WERI-Rb-1 (cell line): Measurements from ENCODE around the gene HEBP2.
A peak's percentile ranks its signal among the peaks of the same experiment; 100 is the strongest.
"Not testable (repeated sequence)": the region's sequence is repeated elsewhere in the genome, so short reads cannot be mapped to it uniquely, and the experiment has no call there.

Experiments
- DNase-seq: peaks from one replicate; pipeline ENCODE4 v3.0.0-alpha.2; 2020
- H3K27ac ChIP-seq: fragments of 250-450 bp; sonication (Bioruptor Pico); 2 replicates; pipeline ENCODE4 v1.5.1; 2020; ENCODE audit warnings: mild to moderate bottlenecking, moderate library complexity
- H3K27me3 ChIP-seq: fragments of 250-450 bp; sonication (Bioruptor Pico); 2 replicates; pipeline ENCODE4 v1.5.1; 2021; ENCODE audit warnings: mild to moderate bottlenecking, low read depth, moderate library complexity; ENCODE audit not compliant: insufficient read depth, severe bottlenecking
- H3K36me3 ChIP-seq: fragments of 250-450 bp; sonication (Bioruptor Pico); 2 replicates; pipeline ENCODE4 v1.5.1; 2020; ENCODE audit warnings: mild to moderate bottlenecking, moderate library complexity
- H3K4me3 ChIP-seq: 2 replicates; pipeline ENCODE4 v1.5.1; 2011; ENCODE audit warnings: low read depth, mild to moderate bottlenecking, control low read depth, low read length
- H3K9me3 ChIP-seq: fragments of 250-450 bp; sonication (Bioruptor Pico); 2 replicates; pipeline ENCODE4 v1.5.1; 2021; ENCODE audit warnings: mild to moderate bottlenecking, moderate library complexity; ENCODE audit not compliant: severe bottlenecking
- TF ChIP-seq, protein P1 (sequence below): IDR thresholded peaks from 2 replicates; pipeline ENCODE4 v1.5.1; 2011; ENCODE audit warnings: low read depth, mild to moderate bottlenecking, control low read depth, inconsistent platforms, low read length

The HEBP2 gene

DNA sequence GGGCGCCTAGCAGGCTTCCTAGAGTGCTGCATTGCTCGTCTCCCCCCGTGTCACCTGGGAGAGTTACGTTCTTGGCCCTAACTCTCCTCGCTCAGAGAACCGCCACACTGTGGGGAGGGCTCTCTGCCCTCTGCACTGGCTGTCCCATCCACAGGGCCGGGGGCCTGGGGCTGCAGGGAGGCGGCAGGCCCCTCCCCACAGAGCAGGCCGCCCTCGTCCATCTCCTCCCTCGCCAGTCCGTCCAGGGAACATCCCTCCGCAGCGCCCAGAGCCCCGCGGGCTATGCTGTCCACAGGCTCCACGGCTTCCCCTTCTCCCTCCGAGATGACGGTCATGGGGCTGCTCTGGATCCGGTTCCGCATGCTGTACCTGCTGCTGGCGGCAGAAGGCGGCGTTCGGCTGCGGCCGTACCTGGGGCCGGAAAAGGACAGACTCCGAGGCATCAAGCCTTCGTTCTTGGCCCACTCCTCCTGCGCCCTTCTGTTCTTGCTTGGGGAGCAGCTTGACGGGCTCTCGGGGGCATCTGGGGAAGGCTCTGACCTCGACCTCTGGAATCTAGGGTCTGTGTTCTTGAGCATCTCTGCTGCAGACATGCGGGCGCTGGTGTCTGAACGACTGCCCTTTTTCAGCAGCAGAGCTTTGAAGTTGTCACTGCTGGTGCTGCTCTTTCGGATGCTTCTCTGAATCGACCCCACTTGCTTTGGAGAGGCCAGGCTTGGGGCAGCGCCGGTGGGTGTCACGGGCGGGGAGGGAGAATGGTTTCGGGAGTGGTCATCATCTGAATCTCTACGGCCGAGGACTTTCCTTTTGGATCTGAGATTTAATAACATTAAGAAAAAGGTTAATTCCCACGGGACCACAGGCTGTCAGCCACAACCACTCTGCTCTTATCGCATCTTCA lies 20.2 kb downstream of the HEBP2 start:
- DNase-seq, result no peak
- Histone ChIP-seq H3K4me3 (no peak overlapping the region), H3K27ac (no peak overlapping the region), H3K27me3 (no peaks in the 10 kb centered on the region), H3K9me3 (no peaks in the 10 kb centered on the region), H3K36me3 (peaks cover 49% of the 10 kb centered on the region)
- TF ChIP-seq, protein P1, sequence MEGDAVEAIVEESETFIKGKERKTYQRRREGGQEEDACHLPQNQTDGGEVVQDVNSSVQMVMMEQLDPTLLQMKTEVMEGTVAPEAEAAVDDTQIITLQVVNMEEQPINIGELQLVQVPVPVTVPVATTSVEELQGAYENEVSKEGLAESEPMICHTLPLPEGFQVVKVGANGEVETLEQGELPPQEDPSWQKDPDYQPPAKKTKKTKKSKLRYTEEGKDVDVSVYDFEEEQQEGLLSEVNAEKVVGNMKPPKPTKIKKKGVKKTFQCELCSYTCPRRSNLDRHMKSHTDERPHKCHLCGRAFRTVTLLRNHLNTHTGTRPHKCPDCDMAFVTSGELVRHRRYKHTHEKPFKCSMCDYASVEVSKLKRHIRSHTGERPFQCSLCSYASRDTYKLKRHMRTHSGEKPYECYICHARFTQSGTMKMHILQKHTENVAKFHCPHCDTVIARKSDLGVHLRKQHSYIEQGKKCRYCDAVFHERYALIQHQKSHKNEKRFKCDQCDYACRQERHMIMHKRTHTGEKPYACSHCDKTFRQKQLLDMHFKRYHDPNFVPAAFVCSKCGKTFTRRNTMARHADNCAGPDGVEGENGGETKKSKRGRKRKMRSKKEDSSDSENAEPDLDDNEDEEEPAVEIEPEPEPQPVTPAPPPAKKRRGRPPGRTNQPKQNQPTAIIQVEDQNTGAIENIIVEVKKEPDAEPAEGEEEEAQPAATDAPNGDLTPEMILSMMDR, result no peak

DNA sequence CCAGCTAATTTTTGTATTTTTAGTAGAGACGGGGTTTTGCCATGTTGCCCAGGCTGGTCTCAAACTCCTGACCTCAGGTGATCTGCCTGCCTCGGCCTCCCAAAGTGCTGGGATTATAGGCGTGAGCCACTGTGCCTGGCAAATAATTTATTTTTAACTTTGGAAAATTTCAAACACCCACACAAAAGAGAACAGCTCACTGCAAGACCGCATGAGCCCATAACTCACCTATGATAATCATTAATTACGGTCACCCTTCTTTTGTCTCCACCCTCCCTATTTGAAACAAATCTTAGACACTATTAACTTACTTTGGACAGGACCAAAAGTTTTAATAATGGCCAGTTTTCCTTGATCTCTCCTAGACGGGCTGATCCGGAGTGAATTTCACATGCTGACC lies 21.2 kb downstream of the HEBP2 start:
- H3K36me3 ChIP-seq, result peaks cover 49% of the 10 kb centered on the region
- H3K27ac ChIP-seq, H3K9me3 ChIP-seq, H3K27me3 ChIP-seq, DNase-seq, H3K4me3 ChIP-seq: not testable (repeated sequence)

DNA sequence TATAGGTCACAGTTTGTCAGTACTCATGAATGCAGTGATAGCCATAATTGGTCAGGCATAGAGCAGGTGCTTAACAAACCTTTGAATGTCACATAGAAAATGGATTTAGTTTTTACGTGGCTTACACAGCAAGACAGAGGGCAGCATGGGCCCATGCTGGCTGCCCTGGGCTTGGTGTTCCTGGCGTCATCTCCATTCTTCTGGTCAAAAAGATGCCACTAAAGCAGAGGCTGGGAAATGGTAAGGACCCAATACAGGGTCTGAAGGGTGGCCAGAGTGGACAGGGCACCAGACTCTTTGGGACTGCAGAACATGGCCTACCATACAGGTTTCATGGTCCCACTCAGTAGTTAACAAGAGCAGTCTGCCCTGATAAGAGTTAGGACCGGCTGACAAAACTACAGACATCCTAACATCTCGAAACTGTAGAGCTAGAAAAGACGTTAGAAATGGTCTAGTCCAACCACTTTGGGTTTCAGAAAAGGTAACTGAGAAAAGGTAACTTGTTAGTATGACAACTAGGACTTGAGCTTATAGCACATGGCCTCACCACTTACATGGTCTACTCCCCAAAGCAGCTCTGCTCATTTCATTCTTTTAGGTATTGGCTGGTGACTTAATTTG lies 22.6 kb downstream of the HEBP2 start:
- TF ChIP-seq, protein P1, result no peak
- H3K27ac ChIP-seq, result no peak overlapping the region
- DNase-seq, result no peak
- H3K9me3 ChIP-seq, result no peaks in the 10 kb centered on the region
- peaks cover 53% of the 10 kb centered on the region for H3K36me3 ChIP-seq
- no peaks in the 10 kb centered on the region for H3K27me3 ChIP-seq
- H3K4me3 ChIP-seq, result no peak overlapping the region

DNA sequence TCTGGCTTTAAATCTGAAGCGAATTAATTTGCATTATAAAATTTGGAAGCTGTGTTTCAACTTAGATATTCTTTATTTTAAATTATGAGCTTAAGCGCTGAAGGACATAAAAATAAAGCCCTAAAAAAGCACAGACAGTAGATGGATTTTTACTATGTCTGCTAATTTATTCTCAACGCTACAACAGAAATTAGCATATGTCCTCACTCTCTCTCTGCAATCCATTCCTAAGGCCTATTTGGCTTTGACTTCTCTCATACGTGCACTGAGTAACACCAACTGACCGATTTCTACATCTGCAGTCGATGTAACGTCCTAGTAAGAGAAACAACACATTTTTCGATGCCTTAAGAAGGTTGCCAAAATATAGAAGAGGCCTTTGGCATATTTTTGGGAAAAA lies 23.7 kb downstream of the HEBP2 start:
- no peaks in the 10 kb centered on the region for H3K27me3 ChIP-seq
- H3K4me3 ChIP-seq, result no peak overlapping the region
- H3K36me3 ChIP-seq, result peaks cover 52% of the 10 kb centered on the region
- no peaks in the 10 kb centered on the region for H3K9me3 ChIP-seq
- no peak for DNase-seq
- TF ChIP-seq, protein P1, result no peak
- no peak overlapping the region for H3K27ac ChIP-seq

DNA sequence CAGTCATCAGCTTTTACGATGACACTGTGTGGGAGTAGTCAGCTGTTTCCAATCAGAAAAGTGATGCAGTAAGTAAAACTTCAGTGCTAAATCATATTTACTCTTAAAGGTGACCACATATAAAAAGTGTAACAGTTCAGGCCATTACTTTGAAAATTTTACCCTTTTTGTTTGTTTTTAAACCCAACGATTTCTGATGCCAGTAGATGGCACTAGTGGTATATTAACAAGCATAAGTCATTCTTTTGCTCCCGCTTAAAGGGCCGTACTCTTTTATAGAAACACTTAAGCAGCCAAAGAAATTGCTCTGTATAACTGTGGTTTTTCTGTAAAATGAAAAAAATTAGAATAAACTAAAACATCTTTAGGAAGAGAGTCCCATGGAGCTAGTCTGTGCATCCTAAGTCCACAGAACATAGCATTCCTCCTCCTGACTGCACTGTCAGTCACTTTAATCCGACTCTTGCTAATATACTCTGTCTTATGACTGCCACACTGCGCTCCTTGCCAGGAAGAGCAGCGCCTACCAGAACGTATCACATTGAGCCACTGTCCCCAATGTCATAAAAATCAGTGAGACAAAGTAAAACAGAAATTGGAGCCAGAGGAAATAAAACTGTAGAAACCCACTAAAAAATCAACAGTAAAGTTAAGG lies 25.0 kb downstream of the HEBP2 start:
- TF ChIP-seq, protein P1, result 0 out of 2 replicates have a peak, but pooled peaks have one; percentile 8
- H3K9me3 ChIP-seq, result no peaks in the 10 kb centered on the region
- H3K36me3 ChIP-seq, result peaks cover 56% of the 10 kb centered on the region
- H3K27me3 ChIP-seq, result no peaks in the 10 kb centered on the region
- H3K4me3 ChIP-seq, result no peak overlapping the region
- DNase-seq, result no peak
- no peak overlapping the region for H3K27ac ChIP-seq

DNA sequence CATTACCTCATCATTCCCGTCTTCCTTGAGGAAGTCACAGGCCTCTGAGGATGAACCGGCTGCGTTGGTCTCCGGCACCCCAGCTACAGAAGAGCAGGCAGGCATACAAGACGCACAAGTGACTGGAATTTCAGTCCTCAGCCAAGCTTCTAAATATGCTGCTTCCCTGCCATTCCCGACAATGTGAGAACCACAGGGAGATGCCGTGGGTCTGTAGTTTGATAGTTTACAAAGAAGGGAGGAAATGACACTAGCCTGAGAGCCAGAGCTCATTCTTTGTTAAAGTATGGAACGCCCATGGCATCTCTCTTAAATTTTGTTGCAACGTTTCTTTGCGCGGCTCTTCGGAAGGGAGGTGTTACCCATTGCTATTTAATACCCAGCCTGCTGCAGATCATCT lies 25.7 kb downstream of the HEBP2 start:
- Histone ChIP-seq H3K9me3 (no peaks in the 10 kb centered on the region), H3K4me3 (no peak overlapping the region), H3K27me3 (no peaks in the 10 kb centered on the region), H3K27ac (no peak overlapping the region), H3K36me3 (peaks cover 51% of the 10 kb centered on the region)
- DNase-seq, result no peak
- TF ChIP-seq, protein P1, result no peak
